ENCODE data around the gene KCNN1. TPM values are rescaled to one million over a fixed set of nuclear protein-coding genes. Genes with fewer than 3 reads are reported as not detected.

Gene KCNN1
- polyA plus RNA-seq, 1 donor from 2014 or later: 9.9 TPM

- H2AFZ ChIP-seq (ENCODE audit: low read depth, low read length): no peak overlapping the region
- H3K9ac ChIP-seq (ENCODE audit: low read length): no peak overlapping the region
- no peaks in the 10 kb centered on the region for H3F3A ChIP-seq (ENCODE audit: insufficient read depth, low read length, poor library complexity, severe bottlenecking)
- H3K4me2 ChIP-seq (ENCODE audit: low read length): no peak overlapping the region
- no peak overlapping the region for H3K27ac ChIP-seq (ENCODE audit: low read length)
- no peak overlapping the region for H3K4me3 ChIP-seq (ENCODE audit: low read length)
- no peaks in the 10 kb centered on the region for H3K9me2 ChIP-seq (ENCODE audit: insufficient read depth, low read length)
- no peaks in the 10 kb centered on the region for H3K36me3 ChIP-seq (ENCODE audit: insufficient read depth, low read length)
- TF ChIP-seq REST (IDR thresholded peaks at IDR 0.05; ENCODE audit: borderline replicate concordance) (no peak), MXI1 (conservative IDR thresholded peaks at IDR 0.05; ENCODE audit: poor library complexity, severe bottlenecking) (no peak), EZH2 (IDR thresholded peaks at IDR 0.05; ENCODE audit: borderline replicate concordance, insufficient read depth, low read length, poor library complexity, severe bottlenecking) (no peak), POLR2AphosphoS5 (IDR thresholded peaks at IDR 0.05) (no peak)
- H3K27me3 ChIP-seq (ENCODE audit: insufficient read depth, low read depth, low read length): no peaks in the 10 kb centered on the region
- H3K9me3 ChIP-seq (ENCODE audit: low read length): no peaks in the 10 kb centered on the region
- no peaks in the 10 kb centered on the region for H4K20me1 ChIP-seq (ENCODE audit: insufficient read depth)
- no peaks in the 10 kb centered on the region for H3K79me2 ChIP-seq (replicated peaks; ENCODE audit: insufficient read depth, low read length)
Observed at GRCh38 chr19:18046059-18046718, 79.3 kb downstream of the KCNN1 start.

- Histone ChIP-seq H3K36me3 (ENCODE audit: insufficient read depth, low read length) (no peaks in the 10 kb centered on the region), H4K20me1 (ENCODE audit: insufficient read depth) (no peaks in the 10 kb centered on the region), H3F3A (ENCODE audit: insufficient read depth, low read length, poor library complexity, severe bottlenecking) (no peaks in the 10 kb centered on the region), H3K9me2 (ENCODE audit: insufficient read depth, low read length) (no peaks in the 10 kb centered on the region), H3K4me3 (ENCODE audit: low read length) (no peak overlapping the region), H3K4me2 (ENCODE audit: low read length) (no peak overlapping the region), H3K27ac (ENCODE audit: low read length) (no peak overlapping the region), H3K79me2 (replicated peaks; ENCODE audit: insufficient read depth, low read length) (no peaks in the 10 kb centered on the region), H3K9ac (ENCODE audit: low read length) (no peak overlapping the region), H3K27me3 (ENCODE audit: insufficient read depth, low read depth, low read length) (no peaks in the 10 kb centered on the region), H2AFZ (ENCODE audit: low read depth, low read length) (no peak overlapping the region), H3K9me3 (ENCODE audit: low read length) (no peaks in the 10 kb centered on the region)
- TF ChIP-seq CTCF (IDR thresholded peaks at IDR 0.05; ENCODE audit: poor library complexity, severe bottlenecking) (no peak), RAD21 (conservative IDR thresholded peaks at IDR 0.05) (no peak), POLR2AphosphoS5 (IDR thresholded peaks at IDR 0.05) (no peak), MXI1 (conservative IDR thresholded peaks at IDR 0.05; ENCODE audit: poor library complexity, severe bottlenecking) (no peak)
Observed at GRCh38 chr19:18049385-18049784, 82.5 kb downstream of the KCNN1 start.

Small RNA genes lying within 50 kb of the gene (small RNA-seq; reads per million reads assigned to genes)
- 0 reads per million in 3 experiments for gene RNA5SP468

Other genes with a start within 250 kb of the KCNN1 start
- gene MAP1S, start 247.6 kb upstream of the KCNN1 start, polyA plus RNA-seq: 5.8 and 14.0 TPM in 2 replicates
- gene FCHO1, start 215.6 kb upstream of the KCNN1 start, polyA plus RNA-seq: 31.4 and 39.7 TPM in 2 replicates
- gene B3GNT3, start 172.0 kb upstream of the KCNN1 start, polyA plus RNA-seq: not detected in 2 replicates
- not detected in 2 replicates for gene INSL3, start 145.6 kb upstream of the KCNN1 start, polyA plus RNA-seq
- gene JAK3, start 119.1 kb upstream of the KCNN1 start, polyA plus RNA-seq: 0.04 and 0.11 TPM in 2 replicates
- 668 and 681 TPM in 2 replicates for gene RPL18A, start 107.2 kb upstream of the KCNN1 start, polyA plus RNA-seq
- not detected in 2 replicates for gene SLC5A5, start 95.2 kb upstream of the KCNN1 start, polyA plus RNA-seq
- 30.4 and 31.0 TPM in 2 replicates for gene CCDC124, start 34.1 kb upstream of the KCNN1 start, polyA plus RNA-seq
- 0.10 and 3.6 TPM in 2 replicates for gene ARRDC2, start 41.1 kb downstream of the KCNN1 start, polyA plus RNA-seq
- not detected in 2 replicates for gene IL12RB1, start 119.8 kb downstream of the KCNN1 start, polyA plus RNA-seq
- 2.3 and 2.4 TPM in 2 replicates for gene MAST3, start 130.7 kb downstream of the KCNN1 start, polyA plus RNA-seq
- gene PIK3R2, start 186.1 kb downstream of the KCNN1 start, polyA plus RNA-seq: 14.8 and 19.1 TPM in 2 replicates
- 0.82 TPM in 1 of 2 replicates, not detected in the other for gene IFI30, start 206.7 kb downstream of the KCNN1 start, polyA plus RNA-seq
- gene MPV17L2, start 226.1 kb downstream of the KCNN1 start, polyA plus RNA-seq: 17.7 and 23.8 TPM in 2 replicates
- gene RAB3A, start 236.9 kb downstream of the KCNN1 start, polyA plus RNA-seq: 32.3 and 49.4 TPM in 2 replicates

All from neural cell (in vitro differentiated cells).